ENCODE measurements around the gene FKBP7. TPM values are rescaled to one million over a fixed set of nuclear protein-coding genes. Genes with fewer than 3 reads are reported as not detected.

Gene FKBP7
- total and polyA plus RNA-seq, 2 of the 13 experiments (the other 11 are each of a cell fraction or from before 2014, with no cell fraction given) = 12.4 to 14.8 TPM

DNA sequence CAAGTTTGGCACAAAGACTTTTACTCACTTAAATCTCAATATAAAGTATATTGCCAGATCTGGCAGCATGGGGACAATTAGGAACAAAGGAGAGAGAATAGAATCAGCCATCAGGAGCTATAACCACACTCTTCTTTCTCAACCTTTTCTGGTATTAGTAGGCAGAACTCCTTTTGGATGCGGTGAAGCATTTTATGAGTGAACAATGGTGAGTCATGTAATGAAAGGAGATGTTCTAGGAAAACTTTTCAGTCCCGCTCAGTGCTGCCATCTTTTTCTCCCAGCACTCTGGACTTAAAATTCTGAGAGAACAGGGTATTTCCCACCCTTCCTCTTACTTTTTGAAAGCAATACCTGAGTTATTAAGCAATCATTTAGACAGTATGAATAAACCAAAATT, 34.1 kb upstream of the FKBP7 start:
- DNase-seq (ENCODE audit: low spot score) (no peak), FAIRE-seq (no peak), ATAC-seq (no peak)
- no peak overlapping the region for H3K9ac ChIP-seq (ENCODE audit: insufficient read depth, low read depth, low read length)
- H3K36me3 ChIP-seq (replicated peaks in 1 of 2; ENCODE audit: control insufficient read depth in 1 of 2, insufficient read depth in 2 of 2, low read length in 2 of 2) = peaks cover 4 to 9% of the 10 kb centered on the region in 2 experiments; a peak in 4 of 5 replicates
- H3K9me3 ChIP-seq (ENCODE audit: low read length) = no peaks in the 10 kb centered on the region
- no TSS peak for BruUV-seq (replicated peaks)
- in situ Hi-C loops (cut with HindIII; ENCODE audit: extremely low pct_ligation_motif_present, low pct_unique_long_range_greater_than_20kb) = no loop called here
- no peaks in the 10 kb centered on the region for H4K20me1 ChIP-seq (ENCODE audit: insufficient read depth, low read length)
- intact Hi-C loops (cut with micrococcal nuclease; ENCODE audit: unreplicated experiment) = no loop called here
- 98% methylated on average over 2 of the region's 2 CpGs for WGBS (ENCODE audit: low lambda C conversion rate)
- no peaks in the 10 kb centered on the region for H3K4me1 ChIP-seq (ENCODE audit: insufficient read depth, low read length)
- ChIA-PET POLR2A (no interaction called here), CTCF (ENCODE audit: low intra/inter-chr PET ratio, low total read pairs) (no interaction called here)
- no peak overlapping the region for H3K27ac ChIP-seq (ENCODE audit: extremely low read length, insufficient read depth, low read length)
- H3K4me3 ChIP-seq (replicated peaks in 1 of 3; ENCODE audit: insufficient read depth in 1 of 3, low read depth in 2 of 3, low read length in 3 of 3) = no peak overlapping the region
- H3K4me2 ChIP-seq (ENCODE audit: low read depth, low read length) = no peak overlapping the region
- no peak overlapping the region for H2AFZ ChIP-seq (ENCODE audit: low read length)
- H3K79me2 ChIP-seq (ENCODE audit: insufficient read depth, low read length) = no peaks in the 10 kb centered on the region
- H3K27me3 ChIP-seq (ENCODE audit: control insufficient read depth in 1 of 2, insufficient read depth in 2 of 2, low read length in 2 of 2) = no peaks in the 10 kb centered on the region
- TF ChIP-seq SETDB1 (CRISPR knock-in tag; IDR thresholded peaks at IDR 0.05; ENCODE audit: borderline replicate concordance) = no peak
- TF ChIP-seq ZNF180 (CRISPR knock-in tag; IDR thresholded peaks at IDR 0.05; ENCODE audit: borderline replicate concordance, low read depth) = no peak
- TF ChIP-seq, protein P1, sequence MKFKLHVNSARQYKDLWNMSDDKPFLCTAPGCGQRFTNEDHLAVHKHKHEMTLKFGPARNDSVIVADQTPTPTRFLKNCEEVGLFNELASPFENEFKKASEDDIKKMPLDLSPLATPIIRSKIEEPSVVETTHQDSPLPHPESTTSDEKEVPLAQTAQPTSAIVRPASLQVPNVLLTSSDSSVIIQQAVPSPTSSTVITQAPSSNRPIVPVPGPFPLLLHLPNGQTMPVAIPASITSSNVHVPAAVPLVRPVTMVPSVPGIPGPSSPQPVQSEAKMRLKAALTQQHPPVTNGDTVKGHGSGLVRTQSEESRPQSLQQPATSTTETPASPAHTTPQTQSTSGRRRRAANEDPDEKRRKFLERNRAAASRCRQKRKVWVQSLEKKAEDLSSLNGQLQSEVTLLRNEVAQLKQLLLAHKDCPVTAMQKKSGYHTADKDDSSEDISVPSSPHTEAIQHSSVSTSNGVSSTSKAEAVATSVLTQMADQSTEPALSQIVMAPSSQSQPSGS (CRISPR knock-in tag; IDR thresholded peaks at IDR 0.05) = no peak
- TF ChIP-seq REXO4 (CRISPR knock-in tag; IDR thresholded peaks at IDR 0.05; ENCODE audit: borderline replicate concordance) = no peak
- TF ChIP-seq, protein P2, sequence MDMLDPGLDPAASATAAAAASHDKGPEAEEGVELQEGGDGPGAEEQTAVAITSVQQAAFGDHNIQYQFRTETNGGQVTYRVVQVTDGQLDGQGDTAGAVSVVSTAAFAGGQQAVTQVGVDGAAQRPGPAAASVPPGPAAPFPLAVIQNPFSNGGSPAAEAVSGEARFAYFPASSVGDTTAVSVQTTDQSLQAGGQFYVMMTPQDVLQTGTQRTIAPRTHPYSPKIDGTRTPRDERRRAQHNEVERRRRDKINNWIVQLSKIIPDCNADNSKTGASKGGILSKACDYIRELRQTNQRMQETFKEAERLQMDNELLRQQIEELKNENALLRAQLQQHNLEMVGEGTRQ (IDR thresholded peaks at IDR 0.05; ENCODE audit: low read depth, low read length) = no peak
- TF ChIP-seq, protein P2 (CRISPR knock-in tag; IDR thresholded peaks at IDR 0.05; ENCODE audit: borderline replicate concordance) = no peak
- TF ChIP-seq, protein P3, sequence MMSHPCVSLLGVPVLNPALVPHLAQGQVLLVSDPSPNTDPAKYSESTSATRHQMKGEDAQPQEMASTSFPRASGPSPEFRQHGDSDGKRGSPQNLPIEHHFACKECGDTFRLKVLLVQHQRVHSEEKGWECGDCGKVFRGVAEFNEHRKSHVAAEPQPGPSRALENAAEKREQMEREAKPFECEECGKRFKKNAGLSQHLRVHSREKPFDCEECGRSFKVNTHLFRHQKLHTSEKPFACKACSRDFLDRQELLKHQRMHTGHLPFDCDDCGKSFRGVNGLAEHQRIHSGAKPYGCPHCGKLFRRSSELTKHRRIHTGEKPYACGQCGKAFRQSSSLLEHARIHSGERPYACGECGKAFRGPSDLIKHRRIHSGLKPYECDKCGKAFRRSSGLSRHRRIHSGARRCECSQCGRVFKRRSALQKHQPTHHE (CRISPR knock-in tag; IDR thresholded peaks at IDR 0.05; ENCODE audit: borderline replicate concordance) = no peak
- no peak for TF ChIP-seq KDM6A (CRISPR knock-in tag; IDR thresholded peaks at IDR 0.05; ENCODE audit: low read depth)
- no peak for TF ChIP-seq AGO2 (optimal IDR thresholded peaks at IDR 0.05; ENCODE audit: low read depth, low read length)
- TF ChIP-seq, protein P4, sequence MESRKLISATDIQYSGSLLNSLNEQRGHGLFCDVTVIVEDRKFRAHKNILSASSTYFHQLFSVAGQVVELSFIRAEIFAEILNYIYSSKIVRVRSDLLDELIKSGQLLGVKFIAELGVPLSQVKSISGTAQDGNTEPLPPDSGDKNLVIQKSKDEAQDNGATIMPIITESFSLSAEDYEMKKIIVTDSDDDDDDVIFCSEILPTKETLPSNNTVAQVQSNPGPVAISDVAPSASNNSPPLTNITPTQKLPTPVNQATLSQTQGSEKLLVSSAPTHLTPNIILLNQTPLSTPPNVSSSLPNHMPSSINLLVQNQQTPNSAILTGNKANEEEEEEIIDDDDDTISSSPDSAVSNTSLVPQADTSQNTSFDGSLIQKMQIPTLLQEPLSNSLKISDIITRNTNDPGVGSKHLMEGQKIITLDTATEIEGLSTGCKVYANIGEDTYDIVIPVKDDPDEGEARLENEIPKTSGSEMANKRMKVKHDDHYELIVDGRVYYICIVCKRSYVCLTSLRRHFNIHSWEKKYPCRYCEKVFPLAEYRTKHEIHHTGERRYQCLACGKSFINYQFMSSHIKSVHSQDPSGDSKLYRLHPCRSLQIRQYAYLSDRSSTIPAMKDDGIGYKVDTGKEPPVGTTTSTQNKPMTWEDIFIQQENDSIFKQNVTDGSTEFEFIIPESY (CRISPR knock-in tag; IDR thresholded peaks at IDR 0.05) = no peak
- TF ChIP-seq ZNF331 (CRISPR knock-in tag; IDR thresholded peaks at IDR 0.05) = no peak
- TF ChIP-seq, protein P5, sequence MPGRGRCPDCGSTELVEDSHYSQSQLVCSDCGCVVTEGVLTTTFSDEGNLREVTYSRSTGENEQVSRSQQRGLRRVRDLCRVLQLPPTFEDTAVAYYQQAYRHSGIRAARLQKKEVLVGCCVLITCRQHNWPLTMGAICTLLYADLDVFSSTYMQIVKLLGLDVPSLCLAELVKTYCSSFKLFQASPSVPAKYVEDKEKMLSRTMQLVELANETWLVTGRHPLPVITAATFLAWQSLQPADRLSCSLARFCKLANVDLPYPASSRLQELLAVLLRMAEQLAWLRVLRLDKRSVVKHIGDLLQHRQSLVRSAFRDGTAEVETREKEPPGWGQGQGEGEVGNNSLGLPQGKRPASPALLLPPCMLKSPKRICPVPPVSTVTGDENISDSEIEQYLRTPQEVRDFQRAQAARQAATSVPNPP (CRISPR knock-in tag; IDR thresholded peaks at IDR 0.05) = no peak
- no peak for TF ChIP-seq MED8 (CRISPR knock-in tag; IDR thresholded peaks at IDR 0.05; ENCODE audit: insufficient replicate concordance)
- TF ChIP-seq KLF6 (CRISPR knock-in tag; IDR thresholded peaks at IDR 0.05) = no peak
- TF ChIP-seq, protein P6, sequence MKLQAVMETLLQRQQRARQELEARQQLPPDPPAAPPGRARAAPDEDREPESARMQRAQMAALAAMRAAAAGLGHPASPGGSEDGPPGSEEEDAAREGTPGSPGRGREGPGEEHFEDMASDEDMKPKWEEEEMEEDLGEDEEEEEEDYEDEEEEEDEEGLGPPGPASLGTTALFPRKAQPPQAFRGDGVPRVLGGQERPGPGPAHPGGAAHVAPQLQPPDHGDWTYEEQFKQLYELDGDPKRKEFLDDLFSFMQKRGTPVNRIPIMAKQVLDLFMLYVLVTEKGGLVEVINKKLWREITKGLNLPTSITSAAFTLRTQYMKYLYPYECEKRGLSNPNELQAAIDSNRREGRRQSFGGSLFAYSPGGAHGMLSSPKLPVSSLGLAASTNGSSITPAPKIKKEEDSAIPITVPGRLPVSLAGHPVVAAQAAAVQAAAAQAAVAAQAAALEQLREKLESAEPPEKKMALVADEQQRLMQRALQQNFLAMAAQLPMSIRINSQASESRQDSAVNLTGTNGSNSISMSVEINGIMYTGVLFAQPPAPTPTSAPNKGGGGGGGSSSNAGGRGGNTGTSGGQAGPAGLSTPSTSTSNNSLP (IDR thresholded peaks at IDR 0.05; ENCODE audit: low read depth, low read length) = no peak
